Lower leg skin (tissue), 4 donors: Measurements from ENCODE around the gene BABAM2. TPM values are rescaled to one million over a fixed set of nuclear protein-coding genes. Genes with fewer than 3 reads are reported as not detected.

Source experiments
- DNase-seq, 2 donors: peaks; one replicate each; pipeline ENCODE4 v3.0.0-alpha.2; 2019; ENCODE audit warnings: low spot score in 2 of 2
- H3K4me3 ChIP-seq: fragments of 200-600 bp; sonication (generic); 2 replicates; pipeline ENCODE4 v1.5.1; 2017; ENCODE audit warnings: mild to moderate bottlenecking, low read depth; ENCODE audit not compliant: poor library complexity, severe bottlenecking
- POLR2A ChIP-seq, 2 donors: fragments of 450-650 bp; IDR thresholded peaks; one replicate each; pipeline ENCODE4 v1.6.1; 2016 to 2017; ENCODE audit warnings: antibody characterized with exemption in 2 of 2, mild to moderate bottlenecking in 1 of 2, moderate library complexity in 1 of 2
- WGBS, 2 donors: methylation state at CpG; one replicate each; pipeline ENCODE4 v1.1.5; 2018; 5-methylcytosine and 5-hydroxymethylcytosine counted together
- intact Hi-C: fragments of 100-400 bp; cut with DNase I; formaldehyde crosslinking; loops from one replicate; pipeline ENCODE4 v1.15.0; 2023; ENCODE audit warnings: low total_unique reads
- total RNA-seq, 4 donors: library from RNA; depleted of rRNA; stranded (reverse); fragments of >200 nt; gene quantifications; one replicate each; pipeline ENCODE4 v1.1.0, GENCODE V29; 2016
- TF ChIP-seq, protein P1 (sequence below), 3 donors: fragments of 450-650 bp; IDR thresholded peaks; one replicate each; pipeline ENCODE4 v1.5.1; 2016; ENCODE audit warnings: antibody characterized with exemption in 3 of 3, mild to moderate bottlenecking in 3 of 3, moderate library complexity in 2 of 3

BABAM2 gene
- total RNA-seq, 4 donors from 2014 or later: 18.4 to 28.5 (median 23.9) TPM

DNA sequence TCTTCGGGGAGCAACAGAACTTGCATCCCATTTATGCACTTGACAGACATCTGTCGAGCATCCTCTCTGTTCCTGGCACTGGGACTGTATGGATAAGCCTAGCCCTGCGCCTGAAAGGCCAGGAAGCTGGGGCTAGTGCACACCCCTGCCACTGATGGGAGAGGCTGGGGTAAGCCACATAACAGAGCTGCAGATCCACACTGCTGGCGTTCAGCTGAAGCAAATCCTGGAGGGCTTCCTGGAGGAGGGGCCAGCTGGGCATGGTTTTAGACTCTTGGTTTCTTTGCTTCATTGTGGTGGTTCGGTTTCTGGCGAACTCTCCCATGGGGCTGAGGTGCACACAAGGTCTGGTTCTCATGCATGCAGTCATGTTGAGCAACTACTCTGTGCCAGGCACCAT is 456.7 kb downstream of the BABAM2 start:
- WGBS, 2 donors: 90 to 96% methylated on average over 5 to 6 of the region's 6 CpGs
- TF ChIP-seq POLR2A (IDR thresholded peaks at IDR 0.05): no peak
- TF ChIP-seq, protein P1, sequence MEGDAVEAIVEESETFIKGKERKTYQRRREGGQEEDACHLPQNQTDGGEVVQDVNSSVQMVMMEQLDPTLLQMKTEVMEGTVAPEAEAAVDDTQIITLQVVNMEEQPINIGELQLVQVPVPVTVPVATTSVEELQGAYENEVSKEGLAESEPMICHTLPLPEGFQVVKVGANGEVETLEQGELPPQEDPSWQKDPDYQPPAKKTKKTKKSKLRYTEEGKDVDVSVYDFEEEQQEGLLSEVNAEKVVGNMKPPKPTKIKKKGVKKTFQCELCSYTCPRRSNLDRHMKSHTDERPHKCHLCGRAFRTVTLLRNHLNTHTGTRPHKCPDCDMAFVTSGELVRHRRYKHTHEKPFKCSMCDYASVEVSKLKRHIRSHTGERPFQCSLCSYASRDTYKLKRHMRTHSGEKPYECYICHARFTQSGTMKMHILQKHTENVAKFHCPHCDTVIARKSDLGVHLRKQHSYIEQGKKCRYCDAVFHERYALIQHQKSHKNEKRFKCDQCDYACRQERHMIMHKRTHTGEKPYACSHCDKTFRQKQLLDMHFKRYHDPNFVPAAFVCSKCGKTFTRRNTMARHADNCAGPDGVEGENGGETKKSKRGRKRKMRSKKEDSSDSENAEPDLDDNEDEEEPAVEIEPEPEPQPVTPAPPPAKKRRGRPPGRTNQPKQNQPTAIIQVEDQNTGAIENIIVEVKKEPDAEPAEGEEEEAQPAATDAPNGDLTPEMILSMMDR (IDR thresholded peaks at IDR 0.05): no peak
- intact Hi-C loops: no loop called here
- no peak overlapping the region for H3K4me3 ChIP-seq
- DNase-seq: no peak

DNA sequence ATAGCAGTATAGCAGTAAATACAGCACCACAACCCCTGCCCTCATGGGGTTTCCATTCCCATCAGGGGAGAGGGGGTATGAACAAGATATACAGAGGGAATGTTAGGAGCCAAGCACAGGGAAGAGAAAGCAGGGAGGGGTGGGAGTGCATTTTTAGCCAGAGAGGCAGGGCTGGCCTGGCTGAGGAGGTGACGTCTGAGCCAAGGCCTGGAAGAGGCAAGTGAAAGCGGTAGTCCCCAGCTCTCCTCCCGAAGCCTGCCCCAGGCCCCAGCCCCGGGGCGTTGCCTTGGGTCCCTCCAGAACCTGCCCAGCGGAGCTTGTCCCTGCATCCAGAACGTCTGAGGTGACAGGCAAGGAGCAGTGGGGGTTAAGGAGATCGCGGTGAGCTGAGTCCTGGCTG is 457.1 kb downstream of the BABAM2 start:
- TF ChIP-seq, protein P1 (IDR thresholded peaks at IDR 0.05): no peak
- no peak for TF ChIP-seq POLR2A (IDR thresholded peaks at IDR 0.05)
- WGBS, 2 donors: 65% methylated on average over 9 of the region's 9 CpGs
- intact Hi-C loops: no loop called here
- no peak overlapping the region for H3K4me3 ChIP-seq
- DNase-seq: no peak

DNA sequence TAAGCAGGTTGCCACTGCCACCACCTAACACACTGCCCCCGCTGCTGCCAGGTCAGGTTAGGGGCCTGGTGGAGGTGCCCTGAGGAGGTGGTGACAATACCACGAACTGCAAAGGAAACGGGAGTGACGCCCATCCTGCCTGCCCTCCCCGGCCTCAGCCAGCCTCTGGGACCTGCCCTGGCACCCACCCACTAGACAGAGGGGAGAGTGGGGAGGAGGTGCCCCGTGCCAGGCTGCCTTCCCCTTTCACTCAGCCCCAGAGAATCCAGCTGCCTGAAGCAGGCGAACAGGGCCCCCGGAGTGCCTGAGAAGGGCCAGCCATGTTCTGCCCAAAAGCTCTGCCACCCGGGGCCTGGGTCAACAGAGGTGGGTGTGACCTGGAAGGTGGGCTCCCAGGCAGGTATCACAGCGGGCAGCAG is 457.6 kb downstream of the BABAM2 start:
- intact Hi-C loops: no loop called here
- H3K4me3 ChIP-seq: no peak overlapping the region
- DNase-seq: no peak
- no peak for TF ChIP-seq POLR2A (IDR thresholded peaks at IDR 0.05)
- TF ChIP-seq, protein P1 (IDR thresholded peaks at IDR 0.05): no peak
- WGBS, 2 donors: 65 to 74% methylated on average over 4 to 9 of the region's 10 CpGs

DNA sequence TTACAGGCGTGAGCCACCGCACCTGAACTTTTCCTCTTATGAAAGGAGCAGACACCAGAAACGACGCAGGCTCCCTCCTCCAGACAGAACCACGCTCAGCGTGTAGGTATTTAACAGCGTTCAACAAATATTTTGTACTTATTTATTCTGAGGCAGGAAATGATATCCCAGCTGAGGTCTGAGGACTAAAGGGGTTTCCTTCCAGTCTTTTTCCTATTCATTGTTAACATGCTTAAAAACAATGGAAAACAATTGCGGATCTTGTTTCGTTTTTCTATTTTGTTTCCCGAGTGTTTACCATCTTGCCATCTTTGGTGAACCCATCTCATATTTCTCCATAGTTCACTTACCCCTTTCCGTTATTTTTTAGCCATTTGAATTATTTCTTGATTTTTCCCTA is 458.4 kb downstream of the BABAM2 start:
- no peak for DNase-seq
- WGBS, 2 donors: 92 to 96% methylated on average over 11 of the region's 11 CpGs
- H3K4me3 ChIP-seq: no peak overlapping the region
- intact Hi-C loops: no loop called here
- TF ChIP-seq, protein P1 (IDR thresholded peaks at IDR 0.05): no peak
- TF ChIP-seq POLR2A (IDR thresholded peaks at IDR 0.05): no peak

DNA sequence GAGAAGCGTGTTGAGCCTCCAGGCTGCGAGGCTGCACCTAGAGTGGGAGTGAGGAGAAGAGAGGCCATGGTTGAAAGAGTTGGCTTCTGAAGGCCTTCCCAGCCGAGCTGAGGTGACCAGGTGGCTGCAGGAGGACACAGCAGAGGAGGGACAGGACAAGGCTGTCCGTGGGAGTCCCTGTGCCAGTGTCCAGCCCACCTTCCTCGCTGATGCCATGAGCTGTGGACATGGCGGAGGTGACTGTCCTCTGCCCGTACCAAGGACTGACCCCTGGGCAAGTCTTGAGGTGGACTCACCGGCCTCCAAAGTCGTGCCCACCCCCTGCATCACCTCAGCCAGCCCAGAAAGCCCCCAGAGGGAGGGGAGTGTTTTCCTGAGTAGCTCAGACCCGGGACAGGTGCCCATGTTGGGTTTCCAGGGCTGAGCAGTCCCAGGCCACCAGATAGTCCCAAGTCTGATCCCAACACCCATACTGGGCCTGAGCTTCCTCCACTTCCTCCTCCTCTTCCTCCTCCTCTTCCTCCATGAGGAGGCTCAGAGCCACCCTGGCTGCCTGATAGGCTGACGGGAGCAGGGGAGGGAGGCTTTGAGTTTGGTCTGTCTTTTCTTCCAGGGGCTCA is 459.1 kb downstream of the BABAM2 start:
- WGBS, 2 donors: 87 to 88% methylated on average over 11 of the region's 11 CpGs
- no peak for DNase-seq
- no peak overlapping the region for H3K4me3 ChIP-seq
- TF ChIP-seq, protein P1 (IDR thresholded peaks at IDR 0.05): no peak
- TF ChIP-seq POLR2A (IDR thresholded peaks at IDR 0.05): no peak
- intact Hi-C loops: no loop called here

DNA sequence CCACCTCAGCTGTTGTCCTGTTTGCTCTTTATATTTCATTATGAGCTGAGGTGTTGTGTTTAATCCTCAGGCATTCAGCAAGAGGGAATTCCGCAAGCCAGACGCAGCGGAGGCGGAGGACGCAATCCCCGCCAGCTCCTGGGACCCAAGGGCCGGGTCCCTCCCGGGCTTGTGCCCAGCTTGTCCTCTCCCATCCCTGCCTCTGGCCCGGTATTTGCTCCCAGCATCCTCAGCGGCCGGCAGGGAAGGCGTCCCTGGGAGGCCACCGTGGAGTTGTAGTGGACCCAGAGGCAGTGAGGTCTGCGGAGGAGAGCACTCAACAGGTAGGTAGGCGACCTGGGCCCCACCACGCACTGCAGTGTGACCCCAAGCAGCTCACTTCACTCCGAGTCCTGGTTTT is 459.7 kb downstream of the BABAM2 start:
- TF ChIP-seq, protein P1 (IDR thresholded peaks at IDR 0.05): no peak
- no peak for TF ChIP-seq POLR2A (IDR thresholded peaks at IDR 0.05)
- no peak overlapping the region for H3K4me3 ChIP-seq
- intact Hi-C loops: no loop called here
- WGBS, 2 donors: 92 to 94% methylated on average over 16 to 17 of the region's 17 CpGs
- DNase-seq: no peak
